GM10266 (cell line): ENCODE results near the gene ROR1.

Experiments used
- DNase-seq: peaks from one replicate; pipeline ENCODE4 v3.0.0; 2012; ENCODE audit errors: extremely low spot score
- CTCF ChIP-seq: IDR thresholded peaks from 2 replicates; pipeline ENCODE4 v1.5.1; 2012; ENCODE audit warnings: mild to moderate bottlenecking, low read depth; ENCODE audit not compliant: control insufficient read depth, insufficient read depth; ENCODE audit errors: missing control alignments

The ROR1 gene

GRCh38 chr1:63774617-63775417 is 1.0 kb downstream of the ROR1 start:
- DNase-seq: peak; percentile 35
- TF ChIP-seq CTCF: no peak

- TF ChIP-seq CTCF: no peak
- DNase-seq: no peak
Measured at GRCh38 chr1:63775418-63776127, 1.8 kb downstream of the ROR1 start.

- no peak for TF ChIP-seq CTCF
- DNase-seq: no peak
Measured at GRCh38 chr1:63777286-63777685, 3.5 kb downstream of the ROR1 start.

GRCh38 chr1:63777965-63778880 is 4.4 kb downstream of the ROR1 start:
- TF ChIP-seq CTCF: no peak
- DNase-seq: no peak

GRCh38 chr1:63779338-63780211 is 5.8 kb downstream of the ROR1 start:
- DNase-seq: no peak

More at GRCh38 chr1:63779338-63780211, 5.8 kb downstream of the ROR1 start:
- no peak for TF ChIP-seq CTCF
